Tibial nerve (tissue), 4 donors: Measurements from ENCODE around the gene ALPL. TPM values are rescaled to one million over a fixed set of nuclear protein-coding genes. Genes with fewer than 3 reads are reported as not detected.
"Not testable (repeated sequence)": the region's sequence is repeated elsewhere in the genome, so short reads cannot be mapped to it uniquely, and the experiment has no call there.

Experiments
- DNase-seq, 2 donors: peaks; one replicate each; pipeline ENCODE4 v3.0.0-alpha.2; 2019; ENCODE audit warnings: low spot score in 2 of 2
- H3K27ac ChIP-seq, 4 donors: fragments of 200-600 bp; sonication (generic) in 3 of 4; one replicate each; pipeline ENCODE4 v1.5.1; 2017 to 2019; ENCODE audit warnings: mild to moderate bottlenecking in 1 of 4
- H3K27me3 ChIP-seq, 2 donors: fragments of 200-600 bp; sonication (generic) in 1 of 2; one replicate each; pipeline versions ENCODE4 v1.5.1 to v1.6.0; 2017 to 2019
- H3K36me3 ChIP-seq, 3 donors: fragments of 200-600 bp; sonication (generic); one replicate each; pipeline ENCODE4 v1.5.1; 2018 to 2019
- H3K4me1 ChIP-seq, 4 donors: fragments of 200-600 bp; sonication (generic) in 3 of 4; one replicate each; pipeline ENCODE4 v1.5.1; 2017 to 2019
- H3K4me3 ChIP-seq, 4 donors: fragments of 200-600 bp; sonication (generic) in 3 of 4; one replicate each; pipeline ENCODE4 v1.5.1; 2017 to 2019; ENCODE audit warnings: mild to moderate bottlenecking in 1 of 4, moderate library complexity in 1 of 4
- H3K9me3 ChIP-seq, 4 donors: fragments of 200-600 bp; sonication (generic) in 3 of 4; one replicate each; pipeline ENCODE4 v1.5.1; 2017 to 2019
- EP300 ChIP-seq, 2 donors: sonication (generic); formaldehyde crosslinking; IDR thresholded peaks; one replicate each; pipeline ENCODE4 v1.6.1; 2017; ENCODE audit warnings: antibody characterized with exemption in 2 of 2, mild to moderate bottlenecking in 1 of 2
- POLR2A ChIP-seq, 2 donors: fragments of 450-650 bp; IDR thresholded peaks; one replicate each; pipeline ENCODE4 v1.6.1; 2017; ENCODE audit warnings: antibody characterized with exemption in 2 of 2, mild to moderate bottlenecking in 2 of 2, moderate library complexity in 2 of 2
- WGBS, 2 donors: methylation state at CpG; one replicate each; pipeline ENCODE4 v1.1.5; 2018; 5-methylcytosine and 5-hydroxymethylcytosine counted together
- total RNA-seq, 4 donors: library from RNA; depleted of rRNA; stranded (reverse); fragments of >200 nt; gene quantifications; one replicate each; pipeline ENCODE4 v1.1.0, GENCODE V29; 2016
- TF ChIP-seq, protein P1 (sequence below), 5 experiments: fragments of 200-600 bp in 3 of 5; fragments of 450-650 bp in 2 of 5; sonication (generic) in 3 of 5; IDR thresholded peaks; one replicate each; pipeline ENCODE4 v1.5.1; 2016 to 2019; ENCODE audit warnings: antibody characterized with exemption in 5 of 5, mild to moderate bottlenecking in 3 of 5, moderate library complexity in 2 of 5

Gene ALPL
- 10 to 100 TPM in 2 of 4 donors, 1 to 10 TPM in 2; 3.9 to 19.2 (median 7.5) TPM for total RNA-seq

DNA sequence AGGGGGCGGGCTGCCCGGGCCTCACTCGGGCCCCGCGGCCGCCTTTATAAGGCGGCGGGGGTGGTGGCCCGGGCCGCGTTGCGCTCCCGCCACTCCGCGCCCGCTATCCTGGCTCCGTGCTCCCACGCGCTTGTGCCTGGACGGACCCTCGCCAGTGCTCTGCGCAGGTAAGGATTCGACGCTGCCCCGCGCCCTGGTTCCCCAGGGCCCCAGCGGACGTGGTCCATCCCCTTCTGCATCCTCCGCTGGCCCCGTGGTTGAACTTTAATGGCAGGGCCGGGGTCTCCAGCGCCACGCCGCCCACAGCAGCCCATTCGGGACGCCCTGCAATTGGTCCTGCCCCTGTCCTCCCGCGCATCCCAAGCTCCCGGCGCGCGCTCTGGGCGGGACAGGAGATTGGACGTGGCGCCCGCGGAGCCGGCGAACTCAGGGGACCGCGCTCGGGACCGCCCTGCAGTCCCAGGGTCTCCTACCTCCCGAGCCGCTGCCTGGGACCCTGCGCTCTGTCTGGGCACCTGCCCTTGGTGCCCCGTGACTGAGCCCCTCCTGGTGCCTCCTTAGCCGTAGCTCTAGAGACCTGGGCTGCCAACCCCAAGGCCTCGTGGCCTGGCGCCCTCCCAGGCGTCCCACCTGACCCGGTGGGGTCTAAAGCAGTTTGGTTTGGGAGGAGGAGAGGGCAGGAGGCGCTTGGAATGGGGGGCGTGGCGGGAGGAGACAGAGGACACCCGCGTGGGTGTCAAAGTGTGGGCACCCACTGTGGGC lies at the start of gene ALPL:
ALPL (plus strand) TSS at position 73 of the 762 bp plus-strand sequence. CDS start 44,659 bp downstream, outside the sequence.
- peaks cover 0 to 44% of the 10 kb centered on the region in 2 donors for H3K27me3 ChIP-seq
- DNase-seq: no peak
- peak within 1 kb of the TSS in 2 of 4 donors; percentile 24 to 62 for H3K27ac ChIP-seq

DNA sequence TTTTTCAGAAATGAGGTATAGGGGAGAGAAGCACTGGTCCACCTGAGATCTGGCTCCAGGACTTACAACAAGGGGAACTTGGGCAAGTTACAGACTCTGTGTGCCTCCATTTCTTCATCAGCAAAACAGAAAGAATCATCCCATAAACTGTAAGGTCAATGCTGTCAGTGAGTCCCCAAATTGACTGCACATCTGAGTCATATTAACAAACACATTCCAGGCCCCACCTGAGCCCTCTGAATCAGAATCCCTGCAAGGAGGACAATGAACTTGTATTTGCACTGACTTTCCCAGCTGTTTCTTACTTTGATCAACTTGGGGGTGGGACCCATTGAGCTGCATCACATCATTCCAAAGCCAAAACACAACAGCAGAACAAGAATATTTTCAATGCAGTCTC lies 44.1 kb upstream of the ALPL start:
- not testable (repeated sequence) for H3K4me1 ChIP-seq, H3K9me3 ChIP-seq, H3K27ac ChIP-seq, DNase-seq, H3K4me3 ChIP-seq, H3K27me3 ChIP-seq
- peaks cover 0 to 20% (median 0%) of the 10 kb centered on the region in 3 donors for H3K36me3 ChIP-seq

More for the DNA sequence above, at the start of gene ALPL:
- Histone ChIP-seq H3K4me1 (peaks cover 0 to 27% (median 9%) of the 10 kb centered on the region in 4 donors), H3K9me3 (no peaks in the 10 kb centered on the region), H3K4me3 (peak within 1 kb of the TSS in 2 of 4 donors; percentile 29 to 37), H3K36me3 (no peaks in the 10 kb centered on the region)
- 12 to 18% methylated on average over 17 to 42 of the region's 67 CpGs for WGBS, 2 donors
- TF ChIP-seq EP300 (IDR thresholded peaks at IDR 0.05) (no peak), POLR2A (IDR thresholded peaks at IDR 0.05) (no peak)
- TF ChIP-seq, protein P1, sequence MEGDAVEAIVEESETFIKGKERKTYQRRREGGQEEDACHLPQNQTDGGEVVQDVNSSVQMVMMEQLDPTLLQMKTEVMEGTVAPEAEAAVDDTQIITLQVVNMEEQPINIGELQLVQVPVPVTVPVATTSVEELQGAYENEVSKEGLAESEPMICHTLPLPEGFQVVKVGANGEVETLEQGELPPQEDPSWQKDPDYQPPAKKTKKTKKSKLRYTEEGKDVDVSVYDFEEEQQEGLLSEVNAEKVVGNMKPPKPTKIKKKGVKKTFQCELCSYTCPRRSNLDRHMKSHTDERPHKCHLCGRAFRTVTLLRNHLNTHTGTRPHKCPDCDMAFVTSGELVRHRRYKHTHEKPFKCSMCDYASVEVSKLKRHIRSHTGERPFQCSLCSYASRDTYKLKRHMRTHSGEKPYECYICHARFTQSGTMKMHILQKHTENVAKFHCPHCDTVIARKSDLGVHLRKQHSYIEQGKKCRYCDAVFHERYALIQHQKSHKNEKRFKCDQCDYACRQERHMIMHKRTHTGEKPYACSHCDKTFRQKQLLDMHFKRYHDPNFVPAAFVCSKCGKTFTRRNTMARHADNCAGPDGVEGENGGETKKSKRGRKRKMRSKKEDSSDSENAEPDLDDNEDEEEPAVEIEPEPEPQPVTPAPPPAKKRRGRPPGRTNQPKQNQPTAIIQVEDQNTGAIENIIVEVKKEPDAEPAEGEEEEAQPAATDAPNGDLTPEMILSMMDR (IDR thresholded peaks at IDR 0.05): peak in 1 of 5 experiments; percentile 5

DNA sequence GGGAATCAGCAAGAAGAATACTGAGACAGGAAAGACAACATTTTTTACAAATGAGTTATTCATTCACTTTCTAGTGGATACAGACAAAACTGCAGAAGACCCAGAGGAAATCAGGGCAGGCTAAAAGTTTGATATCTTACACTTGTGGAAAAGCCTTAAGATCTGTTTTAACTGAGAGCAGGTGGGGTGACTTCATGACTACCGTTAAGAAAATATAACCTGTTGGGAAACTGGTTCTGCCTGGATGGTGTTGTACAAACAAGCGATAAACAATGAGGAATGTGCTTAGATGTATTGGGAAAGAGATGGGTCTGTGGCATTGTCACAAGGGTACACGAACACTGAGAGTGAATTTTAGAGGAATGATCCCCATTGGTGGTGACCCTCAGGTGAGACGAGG lies 41.3 kb upstream of the ALPL start:
- DNase-seq: not testable (repeated sequence)

DNA sequence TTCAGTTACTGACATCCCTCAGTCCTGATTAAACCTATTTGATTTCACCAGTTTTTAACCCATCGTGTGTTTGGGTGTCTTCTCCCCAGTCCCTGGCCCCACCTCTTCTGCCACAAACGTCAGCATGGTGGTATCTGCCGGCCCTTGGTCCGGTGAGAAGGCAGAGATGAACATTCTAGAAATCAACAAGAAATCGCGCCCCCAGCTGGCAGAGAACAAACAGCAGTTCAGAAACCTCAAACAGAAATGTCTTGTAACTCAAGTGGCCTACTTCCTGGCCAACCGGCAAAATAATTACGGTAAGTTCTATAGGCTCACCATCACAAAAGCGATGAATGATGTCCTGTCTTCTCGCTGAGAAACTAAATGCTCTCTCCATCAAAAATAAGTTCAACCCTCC lies 40.6 kb upstream of the ALPL start:
- TF ChIP-seq, protein P1 (IDR thresholded peaks at IDR 0.05): peak in 1 of 5 experiments; percentile 12
- TF ChIP-seq EP300 (IDR thresholded peaks at IDR 0.05) (no peak), POLR2A (IDR thresholded peaks at IDR 0.05) (no peak)
- peaks cover 0 to 44% (median 0%) of the 10 kb centered on the region in 3 donors for H3K36me3 ChIP-seq
- no peak overlapping the region for H3K27ac ChIP-seq
- DNase-seq: no peak
- H3K4me3 ChIP-seq: no peak overlapping the region
- WGBS, 2 donors: 38 to 50% methylated on average over 10 of the region's 10 CpGs
- no peaks in the 10 kb centered on the region for H3K4me1 ChIP-seq
- no peaks in the 10 kb centered on the region for H3K27me3 ChIP-seq
- no peaks in the 10 kb centered on the region for H3K9me3 ChIP-seq

More for the DNA sequence above, 41.3 kb upstream of the ALPL start:
- H3K9me3 ChIP-seq, H3K27ac ChIP-seq, H3K27me3 ChIP-seq, H3K4me1 ChIP-seq, H3K4me3 ChIP-seq: not testable (repeated sequence)
- 77 to 83% methylated on average over 4 of the region's 4 CpGs for WGBS, 2 donors
- peaks cover 0 to 37% (median 0%) of the 10 kb centered on the region in 3 donors for H3K36me3 ChIP-seq

DNA sequence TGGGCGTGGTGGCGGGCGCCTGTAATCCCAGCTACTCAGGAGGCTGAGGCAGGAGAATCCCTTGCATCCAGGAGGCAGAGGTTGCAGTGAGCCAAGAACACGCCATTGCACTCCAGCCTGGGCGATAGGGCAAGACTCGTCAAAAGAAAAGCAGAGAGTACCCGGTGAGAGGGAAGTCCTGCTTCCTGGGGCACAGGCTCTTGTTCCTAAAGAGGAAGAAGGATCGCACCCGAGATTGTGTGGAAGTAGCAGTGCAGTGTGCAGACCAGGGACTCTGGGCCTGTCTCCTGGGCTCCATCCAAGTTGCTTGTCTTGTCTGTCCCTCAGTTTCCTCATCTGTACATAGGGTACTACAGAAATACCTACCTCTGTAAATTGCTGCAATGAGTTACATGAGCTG lies 39.6 kb upstream of the ALPL start:
- no peaks in the 10 kb centered on the region for H3K9me3 ChIP-seq
- H3K36me3 ChIP-seq: peaks cover 0 to 46% (median 0%) of the 10 kb centered on the region in 3 donors
- no peak for DNase-seq
- TF ChIP-seq POLR2A (IDR thresholded peaks at IDR 0.05) (no peak), EP300 (IDR thresholded peaks at IDR 0.05) (no peak)
- TF ChIP-seq, protein P1 (IDR thresholded peaks at IDR 0.05): no peak
- H3K27ac ChIP-seq: no peak overlapping the region
- no peak overlapping the region for H3K4me3 ChIP-seq
- no peaks in the 10 kb centered on the region for H3K4me1 ChIP-seq
- WGBS, 2 donors: 86 to 93% methylated on average over 9 of the region's 9 CpGs
- H3K27me3 ChIP-seq: no peaks in the 10 kb centered on the region

DNA sequence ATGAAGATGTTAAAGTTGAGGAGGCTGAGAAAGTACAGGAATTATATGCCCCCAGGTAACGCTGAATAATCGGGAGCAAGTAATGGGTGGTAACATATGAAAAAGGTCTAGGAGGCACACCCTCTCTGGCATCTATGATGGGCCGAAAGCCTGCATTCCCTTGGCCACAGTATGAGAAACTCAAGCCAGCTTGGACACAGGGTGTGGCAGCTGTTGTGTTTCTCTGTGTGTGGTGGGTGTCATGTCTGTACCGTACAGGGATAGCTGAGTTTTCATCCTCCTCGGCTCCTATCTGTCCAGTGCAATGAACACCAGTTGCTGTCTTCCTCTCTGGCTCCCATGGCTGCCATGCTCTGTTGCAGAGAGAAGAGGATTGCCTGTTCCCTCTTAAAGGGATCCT lies 36.4 kb upstream of the ALPL start:
- Histone ChIP-seq H3K36me3 (peaks cover 0 to 54% (median 0%) of the 10 kb centered on the region in 3 donors), H3K9me3 (no peaks in the 10 kb centered on the region), H3K27me3 (no peaks in the 10 kb centered on the region), H3K4me1 (no peaks in the 10 kb centered on the region), H3K27ac (no peak overlapping the region), H3K4me3 (no peak overlapping the region)
- 86 to 88% methylated on average over 5 of the region's 5 CpGs for WGBS, 2 donors
- no peak for DNase-seq
- TF ChIP-seq POLR2A (IDR thresholded peaks at IDR 0.05) (no peak), EP300 (IDR thresholded peaks at IDR 0.05) (no peak)
- TF ChIP-seq, protein P1 (IDR thresholded peaks at IDR 0.05): no peak
